ENCODE measurements around the gene DHX40.
"Not testable (repeated sequence)": the region's sequence is repeated elsewhere in the genome, so short reads cannot be mapped to it uniquely, and the experiment has no call there.

DHX40 gene, protein sequence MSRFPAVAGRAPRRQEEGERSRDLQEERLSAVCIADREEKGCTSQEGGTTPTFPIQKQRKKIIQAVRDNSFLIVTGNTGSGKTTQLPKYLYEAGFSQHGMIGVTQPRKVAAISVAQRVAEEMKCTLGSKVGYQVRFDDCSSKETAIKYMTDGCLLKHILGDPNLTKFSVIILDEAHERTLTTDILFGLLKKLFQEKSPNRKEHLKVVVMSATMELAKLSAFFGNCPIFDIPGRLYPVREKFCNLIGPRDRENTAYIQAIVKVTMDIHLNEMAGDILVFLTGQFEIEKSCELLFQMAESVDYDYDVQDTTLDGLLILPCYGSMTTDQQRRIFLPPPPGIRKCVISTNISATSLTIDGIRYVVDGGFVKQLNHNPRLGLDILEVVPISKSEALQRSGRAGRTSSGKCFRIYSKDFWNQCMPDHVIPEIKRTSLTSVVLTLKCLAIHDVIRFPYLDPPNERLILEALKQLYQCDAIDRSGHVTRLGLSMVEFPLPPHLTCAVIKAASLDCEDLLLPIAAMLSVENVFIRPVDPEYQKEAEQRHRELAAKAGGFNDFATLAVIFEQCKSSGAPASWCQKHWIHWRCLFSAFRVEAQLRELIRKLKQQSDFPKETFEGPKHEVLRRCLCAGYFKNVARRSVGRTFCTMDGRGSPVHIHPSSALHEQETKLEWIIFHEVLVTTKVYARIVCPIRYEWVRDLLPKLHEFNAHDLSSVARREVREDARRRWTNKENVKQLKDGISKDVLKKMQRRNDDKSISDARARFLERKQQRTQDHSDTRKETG

DNA sequence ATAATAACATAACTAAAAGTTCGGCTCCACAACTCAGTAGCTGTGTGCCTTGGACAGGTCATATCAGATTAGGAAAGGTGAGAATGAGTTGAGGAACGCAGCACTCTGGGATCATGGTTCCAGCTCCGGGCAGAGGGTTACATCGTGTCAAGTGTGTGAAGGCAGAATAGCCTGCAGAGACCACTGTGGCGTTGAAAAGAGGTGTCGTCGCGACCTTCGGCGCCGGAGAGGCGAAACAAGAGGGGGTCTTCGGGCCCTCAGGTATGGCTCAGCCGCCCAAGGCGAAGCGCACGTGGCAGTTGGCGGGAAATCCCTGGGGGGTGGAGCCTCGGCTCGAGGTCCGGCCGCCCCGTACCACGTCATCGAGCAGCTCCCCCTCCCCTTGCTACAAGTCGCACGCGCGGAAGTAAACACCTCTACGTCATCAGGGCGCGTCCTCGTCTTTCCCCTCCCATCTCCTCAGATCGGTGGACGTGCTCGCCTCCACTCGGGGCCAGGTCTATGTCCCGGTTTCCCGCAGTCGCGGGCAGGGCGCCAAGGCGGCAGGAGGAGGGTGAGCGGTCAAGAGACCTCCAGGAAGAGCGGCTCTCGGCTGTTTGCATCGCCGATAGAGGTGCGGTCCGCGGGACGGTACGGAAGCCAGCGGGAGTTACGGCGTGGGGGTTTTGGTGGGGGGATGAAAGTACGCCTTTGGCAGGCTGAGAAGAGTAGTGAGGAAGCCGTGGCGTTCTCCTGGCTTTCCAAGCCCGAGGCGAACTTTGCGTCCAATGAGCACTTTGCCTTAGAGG lies at the start of gene DHX40:
Gene DHX40, plus strand, starts transcription at position 440 of the 788 bp plus-strand sequence. Its CDS starts 62 bp downstream, at position 502.
- peak; percentile 35 to 89 (median 82) for DNase-seq

DNA sequence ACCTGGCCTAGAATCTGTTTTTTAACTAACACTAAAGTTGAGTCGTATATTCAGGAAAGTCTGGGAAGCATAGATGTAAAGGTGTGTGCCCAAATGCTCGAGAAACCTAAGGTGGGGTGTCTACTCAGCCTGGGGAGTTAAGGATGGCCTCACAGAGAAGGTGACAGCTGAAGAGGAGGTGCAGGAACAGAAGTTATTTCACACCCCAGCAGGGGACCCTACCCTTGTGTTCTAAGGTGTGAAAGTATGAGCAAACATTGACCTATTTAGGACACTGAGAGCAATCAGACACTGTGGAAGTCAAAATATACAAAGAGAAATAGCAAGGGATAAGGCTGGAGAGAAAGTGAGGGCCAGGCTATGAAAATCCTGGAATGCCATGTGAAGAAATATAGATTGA lies 49.0 kb upstream of the DHX40 start:
- DNase-seq = peak in 1 of 14 donors; percentile 32

DNA sequence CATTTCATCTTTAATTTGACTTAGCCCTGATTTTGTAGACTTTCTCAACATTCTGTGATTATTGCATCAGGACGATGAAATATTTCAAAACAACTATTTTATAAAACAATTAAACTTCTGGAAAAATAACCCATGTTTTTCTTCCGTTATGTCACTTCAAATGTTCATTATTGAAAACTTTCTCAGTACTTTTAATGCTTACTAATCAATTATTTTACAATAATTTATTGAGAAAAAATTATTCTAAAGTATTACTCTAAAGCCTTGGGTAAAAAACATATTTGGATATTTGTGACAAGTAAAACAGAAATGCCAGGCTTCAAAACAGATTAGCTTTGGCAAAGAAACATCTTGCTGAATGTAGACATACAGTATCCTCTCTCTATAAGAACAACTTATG lies 46.3 kb upstream of the DHX40 start:
- no peak for DNase-seq

DNA sequence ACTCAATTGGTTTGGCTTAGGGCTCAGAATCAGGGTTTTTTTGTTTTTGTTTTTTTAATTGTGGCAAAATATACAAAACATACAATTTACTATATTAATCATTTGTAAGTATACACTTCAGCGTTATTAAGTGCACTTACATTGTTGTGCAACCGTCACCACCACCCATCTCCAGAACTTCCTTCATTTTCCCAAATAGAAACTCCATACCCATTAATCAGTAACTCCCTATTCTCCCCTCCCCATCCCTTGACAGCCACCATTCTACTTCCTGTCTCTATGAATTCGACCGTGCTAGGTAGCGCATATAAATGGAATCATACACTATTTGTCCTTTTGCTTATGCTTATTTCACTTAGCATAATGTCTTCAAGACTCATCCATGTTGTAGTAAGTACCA lies 45.2 kb upstream of the DHX40 start:
- DNase-seq = no peak

DNA sequence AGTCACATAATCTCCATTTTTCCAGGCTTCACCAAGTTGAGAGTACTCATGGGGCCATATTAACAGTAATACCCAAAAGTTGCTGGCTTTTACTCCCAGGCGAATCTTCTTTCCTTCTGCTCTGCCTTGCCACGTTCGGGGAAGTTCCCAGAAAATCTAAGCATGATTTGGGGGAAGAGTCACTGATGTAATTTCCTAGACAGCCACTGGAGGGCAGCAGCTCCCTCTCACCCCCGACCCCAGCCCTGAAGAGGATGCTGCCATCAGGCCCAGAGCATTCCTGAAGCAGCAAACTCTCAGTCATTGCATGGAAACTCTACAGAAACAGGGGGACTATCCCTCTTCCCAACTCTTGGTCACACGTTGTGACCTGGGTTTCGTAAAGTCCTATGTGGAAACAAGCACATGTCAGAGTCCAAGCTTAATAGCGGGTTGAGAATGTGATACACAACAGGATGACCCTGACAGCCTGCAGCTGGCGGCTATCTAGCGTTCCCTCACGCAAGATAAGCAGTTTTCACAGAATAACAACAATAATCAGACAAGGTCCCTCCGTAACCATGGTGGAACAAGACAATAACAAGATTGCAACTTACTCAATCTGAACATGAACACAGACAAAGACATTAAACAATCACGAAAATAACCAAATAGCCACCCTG lies 43.8 kb upstream of the DHX40 start:
- peak in 10 of 14 donors; percentile 4 to 44 (median 11) for DNase-seq

DNA sequence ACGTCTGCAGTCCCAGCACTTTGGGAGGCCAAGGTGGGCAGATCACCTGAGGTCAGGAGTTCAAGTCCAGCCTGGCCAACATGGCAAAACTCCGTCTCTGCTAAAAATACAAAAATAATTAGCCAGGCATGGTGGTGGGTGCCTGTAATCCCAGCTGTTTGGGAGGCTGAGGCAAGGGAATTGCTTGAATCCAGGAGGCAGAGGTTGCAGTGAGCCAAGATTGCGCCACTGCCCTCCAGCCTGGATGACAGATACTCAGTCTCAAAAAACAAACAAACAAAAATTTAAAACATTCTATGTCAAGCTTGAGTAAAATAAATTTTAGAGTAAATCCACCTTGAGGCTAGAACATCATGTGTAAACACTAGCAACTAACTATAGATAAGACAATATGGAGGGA lies 40.5 kb upstream of the DHX40 start:
- DNase-seq = not testable (repeated sequence)

DNA sequence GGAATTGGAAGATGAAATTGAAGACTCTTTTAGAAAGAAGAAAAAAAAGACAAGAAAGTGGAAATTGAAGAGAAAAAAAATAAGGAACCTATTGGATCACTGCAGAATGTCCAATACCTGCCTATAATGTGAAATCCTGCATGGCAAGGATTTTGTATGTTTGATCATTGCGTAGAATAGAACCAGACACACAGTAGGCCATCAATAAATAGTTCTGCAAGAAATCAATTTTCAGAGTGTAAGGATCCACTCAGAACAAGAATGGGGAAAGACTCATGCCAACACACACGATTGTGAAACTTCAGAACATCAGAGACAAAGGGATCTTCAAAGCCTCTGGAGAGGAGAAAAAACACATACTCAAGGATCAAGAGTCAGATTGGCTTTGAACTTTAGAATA lies 39.7 kb upstream of the DHX40 start:
- no peak for DNase-seq

DNA sequence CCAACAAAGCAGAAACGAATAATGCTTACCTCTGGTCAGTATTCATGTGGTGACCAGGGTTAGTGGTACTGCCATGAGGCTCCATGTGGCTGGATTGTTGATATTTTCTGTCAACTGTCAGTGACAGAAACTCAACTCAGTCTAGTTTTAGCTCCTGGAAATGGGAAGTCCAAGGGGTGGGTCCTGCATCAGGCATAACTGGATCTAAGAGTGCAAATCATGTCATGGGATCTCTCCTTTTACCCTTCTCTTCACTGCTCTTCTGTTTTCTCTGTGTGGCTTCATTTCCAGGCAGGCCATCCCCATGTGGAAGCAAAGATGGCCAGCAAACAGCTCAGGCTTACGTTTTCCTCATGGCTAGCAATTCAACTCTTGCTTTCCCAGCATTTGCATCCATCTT lies 39.0 kb upstream of the DHX40 start:
- no peak for DNase-seq

DNA sequence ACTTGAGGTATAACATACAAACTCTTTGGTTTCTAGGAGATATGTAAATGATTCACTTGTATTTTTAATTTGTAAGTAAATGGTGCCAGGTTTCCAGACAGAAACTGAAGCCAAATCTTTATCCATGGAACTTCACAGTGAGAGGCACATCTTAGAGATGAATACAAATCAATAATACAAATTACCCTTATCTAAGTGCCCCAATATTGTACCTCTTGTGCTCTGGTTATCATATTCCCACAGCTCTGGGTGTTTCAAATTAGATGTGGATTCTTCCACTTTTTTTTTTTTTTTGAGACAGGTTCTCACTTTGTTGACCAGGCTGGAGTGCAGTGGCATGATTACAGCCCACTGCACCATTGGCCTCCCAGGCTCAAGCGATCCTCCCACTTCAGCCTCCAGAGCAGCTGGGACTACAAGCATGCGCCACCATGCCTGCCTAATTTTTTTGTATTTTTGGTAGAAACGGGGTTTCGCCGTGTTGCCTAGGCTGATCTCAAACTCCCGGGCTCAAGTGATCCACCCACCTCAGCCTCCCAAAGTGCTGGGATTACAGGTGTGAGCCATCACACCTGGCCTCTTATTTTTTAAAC lies 38.0 kb upstream of the DHX40 start:
- no peak for DNase-seq

DNA sequence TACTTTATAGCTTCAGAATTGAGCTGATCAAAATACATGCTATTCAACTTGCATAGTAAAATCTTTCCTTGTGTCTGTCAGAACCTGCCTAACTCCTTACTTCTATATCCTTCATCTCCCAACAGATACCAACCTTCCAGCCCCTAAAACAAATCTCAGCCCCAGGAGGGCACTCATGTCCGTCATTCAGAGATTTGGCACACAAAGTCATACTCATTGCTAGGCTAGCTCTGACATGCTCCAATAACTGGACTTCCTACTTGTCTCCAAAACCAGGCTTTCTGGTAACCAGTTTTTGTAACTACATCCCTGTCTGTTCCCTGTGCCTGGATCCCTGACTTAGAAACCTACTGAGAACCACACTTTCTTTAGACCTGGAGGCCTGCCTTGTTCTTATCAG lies 37.5 kb upstream of the DHX40 start:
- no peak for DNase-seq

DNA sequence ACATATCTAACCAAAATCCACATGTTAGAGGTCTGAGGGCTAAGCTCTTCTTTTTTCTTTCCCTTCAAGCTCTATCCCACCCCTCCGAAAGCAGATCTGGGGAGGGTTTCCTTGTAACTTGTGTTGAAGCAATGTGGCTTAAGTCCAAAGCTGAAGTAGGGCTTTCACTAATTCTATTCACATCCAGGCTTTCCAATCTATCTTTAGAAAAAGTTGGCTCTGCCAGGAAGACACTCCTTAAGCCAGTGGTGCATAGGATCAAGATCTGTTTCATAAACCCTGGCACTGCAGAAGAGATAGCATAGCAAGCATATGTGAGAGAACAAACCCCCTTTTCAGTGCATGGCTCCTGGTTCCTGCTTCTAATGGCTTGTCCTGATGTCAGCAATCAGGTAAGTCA lies 34.9 kb upstream of the DHX40 start:
- DNase-seq = no peak

DNA sequence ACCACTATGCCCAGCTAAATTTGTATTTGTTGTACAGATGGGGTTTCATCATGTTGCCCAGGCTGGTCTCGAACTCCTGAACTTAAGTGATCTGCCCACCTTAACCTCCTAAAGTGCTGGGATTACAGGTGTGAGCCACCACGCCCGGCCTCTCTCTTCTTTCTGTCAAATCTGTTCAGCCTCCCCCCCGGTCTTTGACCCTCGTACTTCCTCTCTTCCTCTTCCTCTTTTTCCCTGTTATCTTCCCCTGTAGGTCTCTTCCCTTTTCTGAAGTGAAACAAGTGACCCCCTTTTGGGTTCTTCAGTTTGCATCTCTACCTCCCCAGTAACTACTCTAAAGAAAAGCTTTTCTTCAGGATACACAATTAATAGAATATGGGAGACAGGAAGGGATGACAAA lies 31.7 kb upstream of the DHX40 start:
- DNase-seq = no peak

DNA sequence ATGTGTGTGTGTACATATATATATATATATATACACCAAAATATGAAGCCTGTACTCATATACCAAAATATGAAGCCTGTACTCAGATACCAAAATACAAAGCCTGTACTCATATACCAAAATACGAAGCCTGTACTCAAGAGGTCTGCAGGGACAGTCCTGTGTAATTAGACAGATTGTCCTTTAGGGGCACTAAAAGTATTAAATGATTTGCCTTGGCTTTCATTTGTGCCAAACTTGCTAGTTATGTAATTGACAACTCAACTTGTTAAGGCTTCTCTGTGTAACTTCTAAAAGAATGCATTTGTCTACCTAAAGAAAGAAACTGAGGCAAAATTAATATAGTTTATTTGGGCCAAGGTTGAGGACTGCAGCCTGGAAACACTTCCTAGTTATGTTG lies 30.8 kb upstream of the DHX40 start:
- DNase-seq = no peak

DNA sequence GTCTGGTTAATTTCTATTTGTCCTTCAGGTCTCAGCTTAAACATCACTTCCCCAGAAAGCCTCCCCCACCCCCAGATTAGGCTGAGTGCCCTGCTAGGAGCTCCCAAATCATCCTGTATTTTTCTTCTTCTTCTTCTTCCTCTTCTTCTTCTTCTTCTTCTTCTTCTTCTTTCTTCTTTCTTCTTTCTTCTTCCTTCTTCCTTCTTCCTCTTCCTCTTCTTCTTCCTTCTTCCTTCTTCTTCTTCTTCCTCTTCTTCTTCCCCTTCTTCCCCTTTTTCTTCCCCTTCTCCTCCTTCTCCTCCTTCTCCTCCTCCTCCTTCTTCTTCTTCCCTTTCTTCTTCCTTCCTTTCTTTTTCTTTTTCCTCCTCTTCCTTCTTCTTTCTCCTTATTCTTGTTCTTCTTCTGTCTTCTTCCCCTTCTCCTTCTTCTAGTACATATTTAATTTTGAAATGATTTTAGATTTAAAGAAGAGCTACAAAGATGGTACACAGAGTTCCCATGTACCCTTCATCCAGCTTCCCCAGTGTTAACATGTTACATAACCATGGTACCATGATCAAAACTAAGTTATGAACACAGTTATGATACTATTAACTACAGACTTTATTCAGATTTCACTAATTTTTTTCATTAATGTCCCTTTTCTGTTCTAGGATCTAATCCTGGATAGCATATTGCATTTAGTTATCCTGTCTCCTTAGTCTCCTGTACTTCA lies 27.1 kb upstream of the DHX40 start:
- DNase-seq = no peak

DNA sequence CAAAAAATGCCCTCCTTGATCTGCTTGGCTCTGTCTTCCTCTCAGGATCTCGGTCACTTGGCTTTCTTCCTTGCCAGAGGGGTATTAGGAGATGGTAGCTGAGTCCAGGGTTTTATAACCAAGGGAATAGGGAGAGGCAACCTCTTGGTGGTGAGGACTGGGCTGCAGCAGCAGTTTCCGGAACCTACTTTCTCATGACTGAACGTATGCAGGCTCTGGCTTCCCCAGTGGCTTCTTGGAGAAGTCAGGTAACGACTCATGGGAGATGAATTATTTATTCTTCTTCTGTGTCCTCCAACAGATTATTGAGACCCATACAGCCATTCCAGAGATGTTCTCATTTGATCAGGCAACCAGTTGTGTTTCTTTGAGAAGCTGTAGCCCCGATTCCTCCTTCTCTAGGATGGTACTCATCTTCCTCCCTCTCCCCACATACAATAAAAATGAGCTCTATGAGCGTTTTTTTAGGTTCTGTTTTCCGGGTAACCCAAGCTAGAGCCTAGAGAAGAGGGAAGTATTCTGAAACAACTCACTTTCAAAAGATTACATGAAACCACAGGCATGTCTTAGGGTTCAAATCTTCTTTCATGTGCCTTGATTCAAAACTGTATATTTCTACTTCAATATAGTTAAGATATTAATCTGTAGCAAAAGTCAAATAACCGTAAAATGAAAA lies 22.3 kb upstream of the DHX40 start:
- DNase-seq = no peak

DNA sequence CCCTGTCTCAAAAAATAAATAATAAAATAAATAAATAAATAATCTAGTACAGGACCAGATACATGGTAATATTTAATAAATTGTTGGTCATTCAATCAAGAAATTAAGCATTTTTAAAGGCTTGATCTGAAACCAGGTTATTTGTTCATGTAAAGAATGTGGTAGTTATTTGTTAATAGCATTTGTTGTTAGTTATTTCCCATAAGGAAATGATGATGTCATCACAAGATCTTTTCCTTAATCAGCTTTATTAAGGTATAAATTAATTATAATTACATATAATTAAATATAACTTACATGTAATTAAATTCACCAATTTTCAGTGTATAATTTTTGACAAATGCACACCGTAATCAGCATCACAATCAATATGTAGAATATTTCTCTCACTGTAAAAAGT lies 19.5 kb upstream of the DHX40 start:
- no peak for DNase-seq

DNA sequence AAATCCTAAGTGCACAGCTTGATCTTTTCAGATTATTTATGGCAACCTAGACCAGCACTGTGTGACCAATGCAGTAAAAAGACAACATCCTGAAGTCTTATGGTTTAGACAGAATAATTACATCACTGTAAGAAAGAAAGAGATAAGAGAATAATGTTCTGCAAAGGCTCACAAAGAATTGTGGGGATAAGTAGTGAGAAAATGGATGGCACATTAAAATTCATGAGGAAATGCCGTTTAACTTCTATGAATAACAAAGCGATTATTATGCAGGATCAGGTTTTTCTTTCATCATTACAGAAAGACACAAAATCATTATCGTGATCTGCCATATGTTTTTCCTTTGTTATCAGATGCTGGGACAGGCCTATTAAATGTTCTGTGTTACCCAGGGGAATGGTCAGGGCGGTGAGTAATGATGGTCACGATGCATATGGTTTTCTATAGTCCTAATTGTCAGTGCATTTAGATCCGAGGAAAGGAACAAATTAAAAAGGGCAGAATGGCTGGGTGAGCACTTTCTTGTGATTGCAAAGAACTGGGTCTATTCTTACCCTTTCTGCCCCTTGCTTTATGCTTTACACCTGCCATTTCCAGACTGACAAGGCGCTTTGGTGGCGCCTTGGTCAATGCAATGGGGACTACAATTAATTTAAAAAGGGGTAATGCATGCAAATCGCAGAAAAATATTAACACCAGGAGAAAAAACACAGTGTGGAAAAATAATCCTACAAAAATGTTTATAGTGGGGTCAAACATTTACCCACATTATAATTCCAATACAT lies 18.1 kb upstream of the DHX40 start:
- DNase-seq = no peak

DNA sequence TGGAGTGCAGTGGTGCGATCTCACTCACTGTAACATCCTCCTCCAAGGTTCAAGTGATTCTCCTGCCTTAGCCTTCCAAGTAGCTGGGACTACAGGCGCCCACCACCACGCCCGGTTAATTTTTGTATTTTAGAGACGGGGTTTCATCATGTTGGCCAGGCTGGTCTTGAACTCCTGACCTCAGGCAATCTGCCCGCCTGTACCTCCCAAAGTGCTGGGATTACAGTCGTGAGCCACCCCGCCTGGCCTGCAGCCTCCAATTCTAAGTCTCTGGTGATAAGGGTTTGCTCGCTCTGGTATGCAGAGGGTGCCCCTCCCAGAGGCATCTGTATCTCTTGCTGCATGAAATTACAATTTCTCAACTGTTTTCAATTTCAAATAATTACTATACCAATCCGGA lies 16.4 kb upstream of the DHX40 start:
- not testable (repeated sequence) for DNase-seq

DNA sequence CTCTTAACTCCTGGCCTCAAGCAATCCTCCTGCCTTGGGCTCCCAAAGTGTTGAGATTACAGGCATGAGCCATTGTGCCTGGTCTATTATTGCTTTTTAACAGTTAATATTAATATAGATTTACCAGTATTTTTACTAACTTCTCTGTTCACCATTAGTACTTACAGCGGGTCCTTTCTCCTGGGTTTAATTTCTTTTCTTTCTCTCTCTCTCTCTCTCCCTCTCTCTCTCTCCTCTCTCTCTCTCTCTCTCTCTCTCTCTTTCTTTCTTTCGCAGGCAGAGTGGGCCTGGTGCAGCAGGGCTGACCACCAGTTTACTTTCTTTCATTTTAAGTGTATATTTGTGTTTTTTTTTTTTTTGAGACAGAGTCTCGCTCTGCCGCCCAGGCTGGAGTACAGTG lies 14.7 kb upstream of the DHX40 start:
- DNase-seq = no peak

DNA sequence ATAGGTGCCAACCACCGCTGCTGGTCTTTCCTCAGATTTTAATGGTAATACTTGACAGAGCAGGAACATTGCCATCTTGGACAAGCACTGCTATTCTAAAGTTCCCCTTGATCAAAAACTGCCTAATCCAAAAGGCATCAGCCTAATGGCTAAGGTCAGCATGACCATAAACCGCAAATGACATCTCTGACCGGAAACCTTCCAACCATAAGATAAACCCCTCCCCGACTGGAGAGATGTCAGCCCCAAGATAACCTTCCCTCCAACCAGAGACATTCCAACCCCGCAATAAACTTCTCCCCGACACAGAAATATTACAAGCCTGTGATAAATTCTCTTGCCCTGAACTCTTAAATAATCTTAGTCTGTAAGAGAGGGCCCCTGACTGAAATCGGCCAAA lies 7.4 kb upstream of the DHX40 start:
- DNase-seq = no peak
